Umbilical cord (tissue), 2 donors: Measurements from ENCODE around the gene MPZL2. TPM values are rescaled to one million over a fixed set of nuclear protein-coding genes. Genes with fewer than 3 reads are reported as not detected.

Experiments
- DNase-seq: peaks from one replicate; pipeline ENCODE4 v3.0.0-alpha.2; 2015; ENCODE audit warnings: low spot score
- total RNA-seq: library from RNA; depleted of rRNA; stranded (reverse); fragments of >200 nt; gene quantifications from one replicate; pipeline ENCODE4 v1.2.3, GENCODE V29; 2014; ENCODE audit warnings: low replicate concordance; ENCODE audit not compliant: insufficient read depth

MPZL2 gene
- total RNA-seq, 1 donor from 2014 or later = 41.9 TPM

GRCh38 chr11:118283756-118284350 lies 19.8 kb upstream of the MPZL2 start:
- no peak for DNase-seq

- DNase-seq = no peak
Measured at GRCh38 chr11:118283037-118283636, 19.0 kb upstream of the MPZL2 start.

DNA sequence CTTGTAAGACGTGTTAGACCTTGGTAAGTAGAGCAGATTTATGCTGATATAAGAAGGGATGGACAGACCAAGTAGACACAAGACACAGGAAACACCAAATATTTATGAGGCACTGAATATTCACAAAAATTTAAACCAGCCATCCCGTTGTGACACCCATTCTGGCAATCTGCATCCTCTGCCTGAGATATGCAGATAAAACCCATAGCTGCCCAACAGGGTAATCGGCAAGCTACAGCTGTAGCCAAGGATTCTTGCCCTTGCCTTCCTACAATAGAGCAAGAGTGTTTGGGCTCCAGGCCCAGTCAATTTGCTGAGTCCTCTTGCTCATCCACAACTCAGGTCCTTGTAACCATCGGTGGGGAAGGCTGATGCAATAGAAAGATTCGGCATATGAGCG lies 18.5 kb upstream of the MPZL2 start:
- no peak for DNase-seq

DNA sequence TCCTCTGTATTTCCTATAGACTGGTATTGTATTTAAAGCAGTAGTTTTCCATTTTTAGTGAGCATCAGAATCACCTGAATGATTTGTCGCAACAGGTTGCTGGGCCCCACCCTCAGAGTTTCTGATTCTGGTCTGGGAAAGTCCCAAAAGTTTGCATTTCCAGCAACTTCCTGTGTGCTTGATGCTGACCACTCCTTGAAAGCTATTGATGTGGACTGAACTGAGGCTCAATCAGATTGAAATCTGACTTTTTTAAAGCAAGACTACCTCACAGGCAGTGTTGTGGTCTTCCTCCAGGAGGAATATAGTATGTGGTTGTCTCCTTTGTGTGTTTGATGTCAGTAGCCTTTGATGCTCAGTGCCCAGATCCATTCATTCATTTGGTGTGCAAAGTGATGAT lies 17.2 kb upstream of the MPZL2 start:
- DNase-seq = no peak

DNA sequence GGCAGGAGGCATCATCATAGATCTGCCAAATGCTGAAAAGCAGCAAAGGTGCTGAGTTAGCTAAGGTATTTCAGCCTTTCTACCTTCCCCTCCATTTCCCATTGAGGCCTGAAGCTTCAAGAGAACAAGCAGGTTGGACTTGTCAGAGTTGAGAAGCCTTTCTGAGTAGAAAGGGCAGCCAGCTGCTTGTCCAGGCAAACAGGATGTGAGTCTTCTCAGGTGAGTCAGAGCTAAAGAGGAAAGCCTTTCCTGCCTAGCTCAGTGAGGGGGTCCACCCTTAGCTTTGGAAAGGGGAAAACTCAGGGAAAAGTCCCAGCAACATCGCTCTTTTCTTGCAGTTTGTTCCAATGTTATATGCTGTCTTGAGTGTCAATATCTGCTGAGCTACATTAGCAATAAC lies 13.2 kb upstream of the MPZL2 start:
- peak; percentile 45 for DNase-seq

DNA sequence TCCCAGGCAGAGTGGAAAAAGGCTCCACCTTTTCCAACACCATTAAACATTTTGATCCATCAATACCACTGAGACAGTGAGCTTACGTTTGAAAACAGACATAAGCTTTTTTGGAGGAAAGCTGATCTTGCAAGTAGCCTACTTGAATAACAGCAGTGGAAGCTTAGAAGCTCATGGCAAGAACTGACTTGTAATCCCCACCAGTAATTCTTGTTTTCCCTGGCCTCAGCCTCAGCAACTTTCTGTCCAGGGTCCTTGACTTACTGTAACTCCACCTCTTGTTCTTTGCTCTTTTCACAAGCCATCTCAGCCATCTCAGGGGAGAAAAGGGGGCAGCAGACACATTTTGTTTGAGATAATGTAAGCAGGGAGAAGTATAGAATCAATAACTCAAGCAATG lies 12.3 kb upstream of the MPZL2 start:
- peak; percentile 45 for DNase-seq

DNA sequence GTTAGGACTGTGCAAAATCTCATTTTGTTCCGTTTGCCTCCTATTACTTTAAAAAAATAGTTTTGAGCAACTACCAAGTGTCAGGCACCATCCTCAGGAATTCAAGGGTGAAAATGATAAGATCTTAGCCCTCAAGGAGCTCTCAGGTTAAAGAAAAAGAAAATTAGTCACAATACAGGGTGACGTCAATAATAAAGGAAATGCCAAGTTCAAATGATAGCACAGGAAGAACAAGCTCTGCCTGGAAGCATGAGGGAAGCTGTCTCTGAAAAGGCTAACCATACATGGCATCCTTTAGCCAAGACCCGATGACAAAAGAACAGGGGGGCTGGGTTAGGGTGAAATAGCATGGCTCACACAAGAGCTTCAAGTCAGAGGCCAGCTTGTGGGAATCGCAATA lies 11.1 kb upstream of the MPZL2 start:
- DNase-seq = peak; percentile 60

GRCh38 chr11:118274186-118274585 lies 10.1 kb upstream of the MPZL2 start:
- no peak for DNase-seq

GRCh38 chr11:118272001-118272400 lies 7.9 kb upstream of the MPZL2 start:
- no peak for DNase-seq

GRCh38 chr11:118267486-118267885 lies 3.4 kb upstream of the MPZL2 start:
- no peak for DNase-seq

GRCh38 chr11:118265954-118266353 lies 1.9 kb upstream of the MPZL2 start:
- no peak for DNase-seq

DNA sequence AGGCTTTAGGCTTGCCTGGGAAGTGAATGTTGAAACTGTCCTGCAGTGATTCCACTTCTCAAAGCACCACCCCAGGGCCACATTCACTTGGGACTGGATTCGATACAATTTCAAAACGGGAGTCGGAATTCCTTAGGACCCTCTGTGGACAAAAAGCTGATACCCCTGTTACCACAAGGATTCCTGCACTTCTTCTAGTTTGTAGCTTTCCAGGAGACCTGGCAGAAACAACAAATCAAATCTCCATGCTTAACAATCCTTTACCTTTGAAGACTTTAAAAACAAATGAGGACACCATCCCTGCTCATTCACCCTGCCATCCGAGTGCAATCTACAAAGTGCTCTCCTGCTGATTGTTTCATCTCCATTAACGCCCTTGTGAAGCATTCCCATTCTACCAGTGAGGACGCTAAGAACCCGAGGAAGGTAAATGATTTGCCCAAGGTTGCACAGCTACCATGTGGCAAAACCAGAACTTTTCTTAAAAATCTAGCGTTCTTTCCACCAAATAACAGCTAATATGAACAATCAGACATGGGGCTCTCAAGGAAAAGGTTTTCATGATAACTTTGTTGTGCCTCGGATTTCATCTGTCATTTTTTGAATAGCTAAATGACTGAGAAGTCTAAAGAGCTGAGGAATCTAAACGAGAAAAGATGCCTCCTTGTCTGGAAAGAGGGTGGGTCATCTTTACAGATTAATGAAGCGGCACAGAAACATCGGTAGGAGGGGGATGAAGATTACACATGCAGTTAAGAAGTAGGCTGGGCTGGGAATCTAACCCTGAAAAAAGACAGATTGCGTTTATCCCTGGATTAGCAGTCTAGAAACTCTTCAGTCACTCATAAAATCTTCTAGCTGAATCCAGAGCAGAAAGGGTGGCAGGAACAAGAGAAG lies 720 bp upstream of the MPZL2 start:
- no peak for DNase-seq

DNA sequence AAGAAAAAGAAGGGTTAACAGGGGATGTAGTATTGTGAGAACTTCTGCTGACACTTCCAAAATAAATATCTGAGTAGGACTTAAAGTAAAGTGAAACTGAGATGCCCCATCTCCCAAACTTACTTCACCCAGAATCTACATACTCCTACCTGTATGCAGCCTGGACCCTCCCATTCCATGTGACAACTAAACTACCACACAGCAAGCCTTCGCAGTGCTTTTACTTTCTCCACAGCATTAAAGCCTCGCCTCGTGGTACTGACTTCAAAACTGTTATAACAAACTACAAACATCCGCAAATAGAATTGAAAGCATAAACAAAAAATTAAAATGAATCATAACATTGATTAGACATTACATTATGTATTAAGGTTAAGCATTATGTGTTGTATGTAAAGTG lies 985 bp downstream of the MPZL2 start:
- no peak for DNase-seq

DNA sequence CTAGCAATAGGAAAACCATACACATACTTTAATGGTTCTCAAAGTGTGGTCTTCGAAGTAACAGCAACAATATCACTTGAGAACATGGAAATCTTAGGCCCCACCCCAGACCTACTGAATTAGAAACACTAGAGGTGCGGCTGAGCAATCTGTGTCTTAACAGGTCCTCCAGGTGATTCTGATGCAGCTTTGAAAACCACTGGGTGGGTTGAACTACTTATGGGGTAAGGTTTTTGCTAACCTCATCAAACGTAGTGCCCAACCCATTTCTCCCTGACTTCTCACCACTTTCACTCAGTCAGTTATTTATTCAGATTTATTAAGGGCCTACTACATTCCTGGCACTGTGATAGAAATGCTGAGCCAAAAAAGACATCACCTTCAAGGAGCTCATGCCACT lies 3.7 kb downstream of the MPZL2 start:
- no peak for DNase-seq

DNA sequence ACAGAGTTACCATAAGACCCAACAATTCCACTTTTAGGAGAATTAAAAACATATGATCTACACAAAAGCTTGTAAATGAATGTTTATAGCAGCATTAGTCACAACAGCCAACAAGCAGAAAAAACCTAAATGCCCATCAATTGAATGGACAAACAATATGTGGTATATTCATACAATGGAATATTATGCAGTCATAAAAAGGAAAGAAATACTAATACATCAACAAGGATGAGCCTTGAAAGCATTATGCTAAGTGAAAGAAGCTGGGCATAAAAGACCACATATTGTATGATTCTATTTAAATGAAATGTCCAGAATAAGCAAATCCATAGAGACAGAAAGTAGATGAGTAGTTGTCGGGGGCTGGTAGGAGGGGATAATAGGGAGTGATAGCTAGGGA lies 5.0 kb downstream of the MPZL2 start:
- DNase-seq = no peak

DNA sequence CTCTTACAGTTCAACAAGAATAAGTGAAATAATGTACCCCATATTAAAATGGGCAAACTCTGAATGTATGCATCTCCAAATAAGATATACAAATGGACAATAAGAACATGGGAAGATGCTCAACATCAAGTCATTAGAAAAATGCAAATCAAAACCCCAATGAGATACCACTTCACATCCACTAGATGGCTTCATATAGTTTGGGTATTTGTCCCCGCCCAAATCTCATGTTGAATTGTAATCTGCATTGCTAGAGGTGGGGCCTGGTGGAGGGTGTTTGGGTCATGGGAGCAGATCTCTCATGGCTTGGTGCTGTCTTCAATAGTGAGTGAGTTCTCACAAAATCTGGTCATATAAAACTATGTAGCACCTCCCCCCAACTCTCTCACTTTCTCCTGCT lies 5.7 kb downstream of the MPZL2 start:
- no peak for DNase-seq

- no peak for DNase-seq
Measured at GRCh38 chr11:118252688-118253087, 11.4 kb downstream of the MPZL2 start.

DNA sequence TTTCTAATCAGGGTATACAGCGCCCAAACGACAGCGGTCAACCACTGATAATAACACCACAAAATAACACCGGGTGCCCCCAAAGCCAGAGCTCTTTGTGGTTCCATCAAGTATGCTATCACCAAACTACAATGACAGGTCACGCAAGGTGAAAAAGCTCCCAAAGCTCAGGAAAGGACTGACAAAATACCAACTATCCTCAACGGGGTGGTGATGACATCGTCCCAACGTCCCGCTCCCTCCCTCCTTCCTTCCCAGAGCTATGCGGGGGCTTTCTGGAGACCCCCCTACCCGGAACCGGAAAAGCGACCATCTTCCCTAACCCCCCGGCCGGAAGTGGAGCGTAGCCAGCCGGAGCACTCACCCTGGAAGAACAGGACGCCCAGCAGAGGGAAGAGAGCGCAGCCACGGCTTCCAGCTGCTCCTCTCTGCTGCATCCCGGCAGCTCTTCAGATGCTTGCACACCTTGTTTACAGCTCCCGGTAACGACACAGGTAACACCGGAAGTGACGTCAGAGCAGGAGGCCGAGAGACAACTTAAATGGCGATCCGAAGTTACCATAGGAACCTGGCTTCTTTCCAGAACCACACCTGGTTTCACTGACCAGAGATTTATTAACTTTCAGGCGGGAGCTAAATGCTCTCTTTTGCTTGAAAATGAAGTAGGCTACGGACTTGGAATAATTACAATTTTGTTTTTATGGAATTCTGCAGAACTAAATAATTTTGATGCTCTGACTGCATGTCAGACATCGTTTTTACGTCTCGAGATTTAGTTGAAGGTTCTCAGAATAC lies 12.0 kb downstream of the MPZL2 start, which contains the start of gene MPZL3:
Gene MPZL3 (minus strand): TSS at position 508 of the 795 bp plus-strand sequence. CDS start 71 bp downstream, at position 437.
- peak; percentile 94 for DNase-seq

- no peak for DNase-seq
Measured at GRCh38 chr11:118247041-118247440, 17.1 kb downstream of the MPZL2 start.

DNA sequence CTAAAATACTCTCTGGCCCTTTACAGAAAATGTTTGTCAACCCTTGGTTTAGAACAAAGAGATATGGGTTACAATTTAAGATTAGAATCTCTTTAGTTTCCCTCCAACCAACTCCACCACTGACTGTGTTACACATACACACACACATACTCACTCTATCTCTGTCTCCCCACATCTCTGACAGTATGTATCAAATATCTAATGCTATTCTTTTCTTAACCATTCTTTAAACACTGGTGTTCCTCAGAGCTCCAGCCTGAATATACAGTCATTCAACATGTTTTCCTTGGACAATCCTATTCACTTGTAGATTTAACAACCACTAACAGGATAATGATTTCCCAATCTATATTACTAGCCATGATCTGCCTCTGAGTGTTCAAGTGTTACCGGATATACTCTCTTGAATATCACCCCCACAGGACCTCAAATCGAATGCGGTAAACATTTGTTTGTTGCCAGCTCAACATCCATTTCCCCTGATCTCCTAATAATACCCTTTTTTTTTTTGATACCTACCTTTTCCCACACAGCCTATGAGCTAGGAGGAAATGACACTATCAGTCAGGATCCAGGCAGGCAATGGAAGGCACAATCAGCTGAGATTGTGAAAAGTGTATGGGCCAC lies 18.0 kb downstream of the MPZL2 start:
- no peak for DNase-seq

- no peak for DNase-seq
Measured at GRCh38 chr11:118243993-118244762, 19.9 kb downstream of the MPZL2 start.
